Measurements from ENCODE around the gene EXOSC10. TPM values are rescaled to one million over a fixed set of nuclear protein-coding genes. Genes with fewer than 3 reads are reported as not detected.
A peak's percentile ranks its signal among the peaks of the same experiment; 100 is the strongest.
"Not testable (repeated sequence)": the region's sequence is repeated elsewhere in the genome, so short reads cannot be mapped to it uniquely, and the experiment has no call there.

Gene EXOSC10
- total RNA-seq, 1 donor from 2014 or later, result 54.7 TPM

GRCh38 chr1:11044086-11044848, 55.4 kb downstream of the EXOSC10 start:
- no peak for DNase-seq (ENCODE audit: low read depth, low spot score)

- no peak for DNase-seq (ENCODE audit: low read depth, low spot score)
Observed at GRCh38 chr1:11042995-11043874, 56.4 kb downstream of the EXOSC10 start.

GRCh38 chr1:11042065-11042464, 57.6 kb downstream of the EXOSC10 start:
- DNase-seq (ENCODE audit: low read depth, low spot score), result no peak

- no peak for DNase-seq (ENCODE audit: low read depth, low spot score)
Observed at GRCh38 chr1:11041048-11041447, 58.6 kb downstream of the EXOSC10 start.

GRCh38 chr1:11040105-11040429, 59.6 kb downstream of the EXOSC10 start:
- DNase-seq (ENCODE audit: low read depth, low spot score), result not testable (repeated sequence)

GRCh38 chr1:11039351-11040104, 60.1 kb downstream of the EXOSC10 start:
- no peak for DNase-seq (ENCODE audit: low read depth, low spot score)

GRCh38 chr1:11037740-11038182, 61.9 kb downstream of the EXOSC10 start:
- DNase-seq (ENCODE audit: low read depth, low spot score), result peak; percentile 57

- not testable (repeated sequence) for DNase-seq (ENCODE audit: low read depth, low spot score)
Observed at GRCh38 chr1:11037019-11037739, 62.5 kb downstream of the EXOSC10 start.

GRCh38 chr1:11031624-11032262, 67.9 kb downstream of the EXOSC10 start:
- DNase-seq (ENCODE audit: low read depth, low spot score), result no peak

GRCh38 chr1:11030865-11031264, 68.8 kb downstream of the EXOSC10 start:
- DNase-seq (ENCODE audit: low read depth, low spot score), result no peak

GRCh38 chr1:11028018-11028417, 71.7 kb downstream of the EXOSC10 start:
- no peak for DNase-seq (ENCODE audit: low read depth, low spot score)

GRCh38 chr1:11027316-11027715, 72.4 kb downstream of the EXOSC10 start:
- no peak for DNase-seq (ENCODE audit: low read depth, low spot score)

- no peak for DNase-seq (ENCODE audit: low read depth, low spot score)
Observed at GRCh38 chr1:11026903-11027302, 72.8 kb downstream of the EXOSC10 start.

GRCh38 chr1:11026052-11026451, 73.6 kb downstream of the EXOSC10 start:
- no peak for DNase-seq (ENCODE audit: low read depth, low spot score)

- no peak for DNase-seq (ENCODE audit: low read depth, low spot score)
Observed at GRCh38 chr1:11025618-11026017, 74.1 kb downstream of the EXOSC10 start.

- no peak for DNase-seq (ENCODE audit: low read depth, low spot score)
Observed at GRCh38 chr1:11024874-11025203, 74.8 kb downstream of the EXOSC10 start.

GRCh38 chr1:11024154-11024873, 75.4 kb downstream of the EXOSC10 start:
- DNase-seq (ENCODE audit: low read depth, low spot score), result no peak

- no peak for DNase-seq (ENCODE audit: low read depth, low spot score)
Observed at GRCh38 chr1:11023201-11023600, 76.5 kb downstream of the EXOSC10 start.

- no peak for DNase-seq (ENCODE audit: low read depth, low spot score)
Observed at GRCh38 chr1:11019971-11020370, 79.7 kb downstream of the EXOSC10 start.

GRCh38 chr1:11019358-11019757, 80.3 kb downstream of the EXOSC10 start:
- DNase-seq (ENCODE audit: low read depth, low spot score), result not testable (repeated sequence)
